Nephron (organoid): ENCODE measurements around the gene KRT74.

ENCODE experiments used
- H3K27ac Mint-ChIP-seq, 3 experiments: 2 replicates each; pipeline ENCODE4 v1.8.0; 2020; ENCODE audit warnings: mixed read lengths in 3 of 3, mild to moderate bottlenecking in 2 of 3, moderate library complexity in 1 of 3
- H3K27me3 Mint-ChIP-seq: 2 replicates; pipeline ENCODE4 v1.8.0; 2021; ENCODE audit warnings: low read depth, mild to moderate bottlenecking, moderate library complexity, mixed read lengths
- H3K36me3 Mint-ChIP-seq: 2 replicates; pipeline ENCODE4 v1.8.0; 2020; ENCODE audit warnings: low read depth, mixed read lengths
- H3K4me1 Mint-ChIP-seq: 2 replicates; pipeline ENCODE4 v1.8.0; 2020; ENCODE audit warnings: mixed read lengths
- H3K4me3 Mint-ChIP-seq, 3 experiments: 2 replicates each; pipeline ENCODE4 v1.8.0; 2020; ENCODE audit warnings: mild to moderate bottlenecking in 3 of 3, mixed read lengths in 3 of 3, moderate library complexity in 2 of 3
- H3K9me3 Mint-ChIP-seq: 2 replicates; pipeline ENCODE4 v1.8.0; 2020; ENCODE audit warnings: mixed read lengths
- CTCF ChIP-seq, 3 experiments: fragments of 200-600 bp; sonication (generic); IDR thresholded peaks; one replicate each; pipeline ENCODE4 v1.5.0; 2021; ENCODE audit warnings: antibody characterized with exemption in 3 of 3; ENCODE audit not compliant: unreplicated experiment in 3 of 3

Gene KRT74

GRCh38 chr12:52542785-52543318 is 30.8 kb downstream of the KRT74 start:
- no peak for TF ChIP-seq CTCF (IDR thresholded peaks at IDR 0.05; ENCODE audit: unreplicated experiment in 3 of 3)
- peaks cover 10% of the 10 kb centered on the region for H3K27me3 Mint-ChIP-seq
- no peaks in the 10 kb centered on the region for H3K36me3 Mint-ChIP-seq
- H3K9me3 Mint-ChIP-seq = no peaks in the 10 kb centered on the region
- H3K27ac Mint-ChIP-seq = no peak overlapping the region
- H3K4me3 Mint-ChIP-seq = no peak overlapping the region
- H3K4me1 Mint-ChIP-seq = peaks cover 8% of the 10 kb centered on the region

- Mint-ChIP-seq H3K36me3 (no peaks in the 10 kb centered on the region), H3K4me1 (peaks cover 8% of the 10 kb centered on the region), H3K27me3 (peaks cover 11% of the 10 kb centered on the region), H3K4me3 (no peak overlapping the region), H3K27ac (no peak overlapping the region), H3K9me3 (no peaks in the 10 kb centered on the region)
- no peak for TF ChIP-seq CTCF (IDR thresholded peaks at IDR 0.05; ENCODE audit: unreplicated experiment in 3 of 3)
Measured at GRCh38 chr12:52542157-52542556, 31.5 kb downstream of the KRT74 start.

GRCh38 chr12:52541709-52542108 is 31.9 kb downstream of the KRT74 start:
- TF ChIP-seq CTCF (IDR thresholded peaks at IDR 0.05; ENCODE audit: unreplicated experiment in 3 of 3) = no peak
- no peaks in the 10 kb centered on the region for H3K9me3 Mint-ChIP-seq
- peaks cover 8% of the 10 kb centered on the region for H3K4me1 Mint-ChIP-seq
- H3K36me3 Mint-ChIP-seq = no peaks in the 10 kb centered on the region
- peaks cover 15% of the 10 kb centered on the region for H3K27me3 Mint-ChIP-seq
- no peak overlapping the region for H3K27ac Mint-ChIP-seq
- H3K4me3 Mint-ChIP-seq = no peak overlapping the region

GRCh38 chr12:52540531-52540930 is 33.1 kb downstream of the KRT74 start:
- Mint-ChIP-seq H3K27me3 (peaks cover 12% of the 10 kb centered on the region), H3K9me3 (no peaks in the 10 kb centered on the region), H3K36me3 (no peaks in the 10 kb centered on the region), H3K4me3 (no peak overlapping the region), H3K4me1 (peaks cover 8% of the 10 kb centered on the region), H3K27ac (no peak overlapping the region)
- TF ChIP-seq CTCF (IDR thresholded peaks at IDR 0.05; ENCODE audit: unreplicated experiment in 3 of 3) = no peak

- TF ChIP-seq CTCF (IDR thresholded peaks at IDR 0.05; ENCODE audit: unreplicated experiment in 3 of 3) = no peak
- H3K4me1 Mint-ChIP-seq = peaks cover 8% of the 10 kb centered on the region
- H3K27ac Mint-ChIP-seq = no peak overlapping the region
- H3K9me3 Mint-ChIP-seq = no peaks in the 10 kb centered on the region
- peaks cover 6% of the 10 kb centered on the region for H3K27me3 Mint-ChIP-seq
- H3K36me3 Mint-ChIP-seq = no peaks in the 10 kb centered on the region
- no peak overlapping the region for H3K4me3 Mint-ChIP-seq
Measured at GRCh38 chr12:52539821-52540173, 33.8 kb downstream of the KRT74 start.

GRCh38 chr12:52539083-52539820 is 34.4 kb downstream of the KRT74 start:
- Mint-ChIP-seq H3K9me3 (no peaks in the 10 kb centered on the region), H3K27ac (peak overlapping the region; percentile 22 to 66 (median 38)), H3K4me1 (peaks cover 8% of the 10 kb centered on the region), H3K27me3 (peaks cover 5% of the 10 kb centered on the region), H3K4me3 (no peak overlapping the region), H3K36me3 (no peaks in the 10 kb centered on the region)
- no peak for TF ChIP-seq CTCF (IDR thresholded peaks at IDR 0.05; ENCODE audit: unreplicated experiment in 3 of 3)
